ENCODE measurements around the gene TMEM106B. TPM values are rescaled to one million over a fixed set of nuclear protein-coding genes. Genes with fewer than 3 reads are reported as not detected.

TMEM106B gene
- total RNA-seq, 1 experiment from 2014 or later, result 27.3 TPM

GRCh38 chr7:12287901-12288300 lies 76.8 kb downstream of the TMEM106B start:
- peaks cover 23% of the 10 kb centered on the region for H3K9me3 Mint-ChIP-seq
- TF ChIP-seq GTF2I (CRISPR knock-in tag; conservative IDR thresholded peaks at IDR 0.05), result no peak
- TF ChIP-seq NFE2L1 (CRISPR knock-in tag; IDR thresholded peaks at IDR 0.05), result no peak
- TF ChIP-seq SP1 (CRISPR knock-in tag; conservative IDR thresholded peaks at IDR 0.05), result no peak
- TF ChIP-seq TEAD1 (CRISPR knock-in tag; IDR thresholded peaks at IDR 0.05), result no peak
- no peak for TF ChIP-seq ELF4 (CRISPR knock-in tag; IDR thresholded peaks at IDR 0.05; ENCODE audit: low read depth)
- TF ChIP-seq ZNF671 (CRISPR knock-in tag; IDR thresholded peaks at IDR 0.05), result no peak
- TF ChIP-seq ZMAT4 (CRISPR knock-in tag; IDR thresholded peaks at IDR 0.05), result no peak
- no peak for TF ChIP-seq ETV6 (CRISPR knock-in tag; IDR thresholded peaks at IDR 0.05)
- TF ChIP-seq, protein P1, sequence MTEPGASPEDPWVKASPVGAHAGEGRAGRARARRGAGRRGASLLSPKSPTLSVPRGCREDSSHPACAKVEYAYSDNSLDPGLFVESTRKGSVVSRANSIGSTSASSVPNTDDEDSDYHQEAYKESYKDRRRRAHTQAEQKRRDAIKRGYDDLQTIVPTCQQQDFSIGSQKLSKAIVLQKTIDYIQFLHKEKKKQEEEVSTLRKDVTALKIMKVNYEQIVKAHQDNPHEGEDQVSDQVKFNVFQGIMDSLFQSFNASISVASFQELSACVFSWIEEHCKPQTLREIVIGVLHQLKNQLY (CRISPR knock-in tag; IDR thresholded peaks at IDR 0.05), result no peak
- TF ChIP-seq, protein P2, sequence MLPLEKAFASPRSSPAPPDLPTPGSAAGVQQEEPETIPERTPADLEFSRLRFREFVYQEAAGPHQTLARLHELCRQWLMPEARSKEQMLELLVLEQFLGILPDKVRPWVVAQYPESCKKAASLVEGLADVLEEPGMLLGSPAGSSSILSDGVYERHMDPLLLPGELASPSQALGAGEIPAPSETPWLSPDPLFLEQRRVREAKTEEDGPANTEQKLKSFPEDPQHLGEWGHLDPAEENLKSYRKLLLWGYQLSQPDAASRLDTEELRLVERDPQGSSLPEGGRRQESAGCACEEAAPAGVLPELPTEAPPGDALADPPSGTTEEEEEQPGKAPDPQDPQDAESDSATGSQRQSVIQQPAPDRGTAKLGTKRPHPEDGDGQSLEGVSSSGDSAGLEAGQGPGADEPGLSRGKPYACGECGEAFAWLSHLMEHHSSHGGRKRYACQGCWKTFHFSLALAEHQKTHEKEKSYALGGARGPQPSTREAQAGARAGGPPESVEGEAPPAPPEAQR (CRISPR knock-in tag; IDR thresholded peaks at IDR 0.05), result no peak
- TF ChIP-seq, protein P3, sequence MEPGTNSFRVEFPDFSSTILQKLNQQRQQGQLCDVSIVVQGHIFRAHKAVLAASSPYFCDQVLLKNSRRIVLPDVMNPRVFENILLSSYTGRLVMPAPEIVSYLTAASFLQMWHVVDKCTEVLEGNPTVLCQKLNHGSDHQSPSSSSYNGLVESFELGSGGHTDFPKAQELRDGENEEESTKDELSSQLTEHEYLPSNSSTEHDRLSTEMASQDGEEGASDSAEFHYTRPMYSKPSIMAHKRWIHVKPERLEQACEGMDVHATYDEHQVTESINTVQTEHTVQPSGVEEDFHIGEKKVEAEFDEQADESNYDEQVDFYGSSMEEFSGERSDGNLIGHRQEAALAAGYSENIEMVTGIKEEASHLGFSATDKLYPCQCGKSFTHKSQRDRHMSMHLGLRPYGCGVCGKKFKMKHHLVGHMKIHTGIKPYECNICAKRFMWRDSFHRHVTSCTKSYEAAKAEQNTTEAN (CRISPR knock-in tag; IDR thresholded peaks at IDR 0.05), result no peak
- no peak for TF ChIP-seq ATF1 (CRISPR knock-in tag; IDR thresholded peaks at IDR 0.05)
- TF ChIP-seq, protein P4, sequence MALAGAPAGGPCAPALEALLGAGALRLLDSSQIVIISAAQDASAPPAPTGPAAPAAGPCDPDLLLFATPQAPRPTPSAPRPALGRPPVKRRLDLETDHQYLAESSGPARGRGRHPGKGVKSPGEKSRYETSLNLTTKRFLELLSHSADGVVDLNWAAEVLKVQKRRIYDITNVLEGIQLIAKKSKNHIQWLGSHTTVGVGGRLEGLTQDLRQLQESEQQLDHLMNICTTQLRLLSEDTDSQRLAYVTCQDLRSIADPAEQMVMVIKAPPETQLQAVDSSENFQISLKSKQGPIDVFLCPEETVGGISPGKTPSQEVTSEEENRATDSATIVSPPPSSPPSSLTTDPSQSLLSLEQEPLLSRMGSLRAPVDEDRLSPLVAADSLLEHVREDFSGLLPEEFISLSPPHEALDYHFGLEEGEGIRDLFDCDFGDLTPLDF (CRISPR knock-in tag; IDR thresholded peaks at IDR 0.05), result no peak
- TF ChIP-seq CBFB (CRISPR knock-in tag; IDR thresholded peaks at IDR 0.05; ENCODE audit: low read depth), result no peak
- no peak for TF ChIP-seq PREB (CRISPR knock-in tag; IDR thresholded peaks at IDR 0.05; ENCODE audit: borderline replicate concordance)
- no peak for TF ChIP-seq RORB (CRISPR knock-in tag; IDR thresholded peaks at IDR 0.05)
- DNase-seq (ENCODE audit: low spot score), result no peak
- POLR2A ChIA-PET, result no interaction called here
- peaks cover 21% of the 10 kb centered on the region for H3K36me3 Mint-ChIP-seq
- CTCF ChIA-PET, result no interaction called here
- H3K27ac Mint-ChIP-seq, result no peak overlapping the region
- ATAC-seq, result no peak
- no peak overlapping the region for H3K4me3 Mint-ChIP-seq
- H3K27me3 Mint-ChIP-seq (ENCODE audit: low read depth), result no peaks in the 10 kb centered on the region
- peaks cover 11% of the 10 kb centered on the region for H3K4me1 Mint-ChIP-seq

- Mint-ChIP-seq H3K4me3 (no peak overlapping the region), H3K36me3 (peaks cover 21% of the 10 kb centered on the region), H3K27ac (no peak overlapping the region), H3K27me3 (ENCODE audit: low read depth) (no peaks in the 10 kb centered on the region), H3K4me1 (no peaks in the 10 kb centered on the region), H3K9me3 (peaks cover 23% of the 10 kb centered on the region)
- DNase-seq (ENCODE audit: low spot score), result no peak
- ATAC-seq, result no peak
- CTCF ChIA-PET, result no interaction called here
- POLR2A ChIA-PET, result no interaction called here
- no peak for TF ChIP-seq FOXP1 (CRISPR knock-in tag; IDR thresholded peaks at IDR 0.05; ENCODE audit: borderline replicate concordance)
- TF ChIP-seq, protein P5, sequence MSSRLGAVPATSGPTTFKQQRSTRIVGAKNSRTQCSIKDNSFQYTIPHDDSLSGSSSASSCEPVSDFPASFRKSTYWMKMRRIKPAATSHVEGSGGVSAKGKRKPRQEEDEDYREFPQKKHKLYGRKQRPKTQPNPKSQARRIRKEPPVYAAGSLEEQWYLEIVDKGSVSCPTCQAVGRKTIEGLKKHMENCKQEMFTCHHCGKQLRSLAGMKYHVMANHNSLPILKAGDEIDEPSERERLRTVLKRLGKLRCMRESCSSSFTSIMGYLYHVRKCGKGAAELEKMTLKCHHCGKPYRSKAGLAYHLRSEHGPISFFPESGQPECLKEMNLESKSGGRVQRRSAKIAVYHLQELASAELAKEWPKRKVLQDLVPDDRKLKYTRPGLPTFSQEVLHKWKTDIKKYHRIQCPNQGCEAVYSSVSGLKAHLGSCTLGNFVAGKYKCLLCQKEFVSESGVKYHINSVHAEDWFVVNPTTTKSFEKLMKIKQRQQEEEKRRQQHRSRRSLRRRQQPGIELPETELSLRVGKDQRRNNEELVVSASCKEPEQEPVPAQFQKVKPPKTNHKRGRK (CRISPR knock-in tag; IDR thresholded peaks at IDR 0.05; ENCODE audit: borderline replicate concordance), result no peak
- no peak for TF ChIP-seq IRF2 (CRISPR knock-in tag; IDR thresholded peaks at IDR 0.05; ENCODE audit: borderline replicate concordance, low read depth)
- no peak for TF ChIP-seq PRDM15 (CRISPR knock-in tag; IDR thresholded peaks at IDR 0.05)
These were observed 78.9 kb downstream of the TMEM106B start for GRCh38 chr7:12289996-12290395.

Data from WTC11 (cell line).